ENCODE measurements around the gene PTX4.
"Not testable (repeated sequence)": the region's sequence is repeated elsewhere in the genome, so short reads cannot be mapped to it uniquely, and the experiment has no call there.

The PTX4 gene

DNA sequence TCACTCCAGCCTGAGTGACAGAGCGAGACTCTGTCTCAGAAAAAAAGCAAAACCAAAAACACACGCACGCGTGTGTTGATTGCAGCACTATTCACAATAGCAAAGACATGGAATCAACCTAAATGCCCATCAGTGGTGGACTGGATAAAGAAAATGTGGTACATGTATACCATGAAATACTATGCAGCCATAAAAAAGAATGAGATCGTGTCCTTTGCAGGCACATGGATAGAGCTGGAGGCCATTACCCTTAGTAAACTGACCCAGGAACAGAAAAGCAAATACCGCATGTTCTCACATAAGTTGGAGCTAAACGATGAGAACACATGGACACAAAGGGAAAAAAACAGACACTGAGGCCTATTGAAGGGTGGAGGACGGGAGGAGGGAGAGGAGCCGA lies 9.8 kb downstream of the PTX4 start:
- not testable (repeated sequence) for DNase-seq

DNA sequence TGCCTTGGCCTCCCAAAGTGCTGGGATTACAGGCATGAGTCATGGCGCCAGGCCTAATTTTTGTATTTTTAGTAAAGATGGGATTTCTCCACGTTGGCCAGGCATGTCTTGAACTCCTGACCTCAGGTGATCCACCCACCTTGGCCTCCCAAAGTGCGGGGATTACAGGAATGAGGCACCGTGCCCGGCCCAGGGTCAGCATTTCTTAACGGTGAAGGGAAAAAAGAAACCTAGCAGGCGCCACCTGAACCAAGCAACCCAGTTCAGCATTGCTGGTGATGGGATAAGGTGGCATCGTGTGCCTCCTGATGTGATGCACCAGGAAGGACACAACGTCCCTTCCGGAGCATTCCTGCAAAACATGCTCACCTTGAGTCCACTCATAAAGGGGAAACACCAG lies 11.7 kb downstream of the PTX4 start:
- DNase-seq: no peak

DNA sequence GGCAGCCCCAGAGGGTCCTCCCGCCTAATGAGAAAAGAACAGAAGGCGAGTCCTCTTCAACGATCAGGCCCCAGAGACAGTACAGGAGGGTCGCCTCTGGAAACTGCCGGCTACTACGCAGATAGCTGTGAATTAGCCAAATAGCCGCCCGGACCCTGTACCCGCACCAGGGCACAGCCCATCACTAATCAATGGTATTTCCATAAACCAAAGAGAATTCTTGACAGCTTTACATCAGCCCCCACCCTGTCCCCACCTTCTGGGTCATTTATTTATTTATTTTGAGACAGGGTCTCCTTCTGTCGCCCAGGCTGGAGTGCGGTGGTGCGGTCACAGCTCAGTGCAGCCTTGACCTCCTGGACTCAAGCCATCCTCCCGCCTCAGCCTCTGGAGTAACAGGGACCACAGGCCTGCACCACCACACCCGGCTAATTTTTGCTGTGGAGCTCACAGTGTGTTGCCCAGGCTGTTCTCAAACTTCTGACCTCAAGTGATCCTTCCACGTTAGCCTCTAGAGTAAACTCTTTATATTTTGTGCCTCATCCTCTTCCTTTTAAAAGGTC lies 13.1 kb downstream of the PTX4 start:
- DNase-seq: no peak

DNA sequence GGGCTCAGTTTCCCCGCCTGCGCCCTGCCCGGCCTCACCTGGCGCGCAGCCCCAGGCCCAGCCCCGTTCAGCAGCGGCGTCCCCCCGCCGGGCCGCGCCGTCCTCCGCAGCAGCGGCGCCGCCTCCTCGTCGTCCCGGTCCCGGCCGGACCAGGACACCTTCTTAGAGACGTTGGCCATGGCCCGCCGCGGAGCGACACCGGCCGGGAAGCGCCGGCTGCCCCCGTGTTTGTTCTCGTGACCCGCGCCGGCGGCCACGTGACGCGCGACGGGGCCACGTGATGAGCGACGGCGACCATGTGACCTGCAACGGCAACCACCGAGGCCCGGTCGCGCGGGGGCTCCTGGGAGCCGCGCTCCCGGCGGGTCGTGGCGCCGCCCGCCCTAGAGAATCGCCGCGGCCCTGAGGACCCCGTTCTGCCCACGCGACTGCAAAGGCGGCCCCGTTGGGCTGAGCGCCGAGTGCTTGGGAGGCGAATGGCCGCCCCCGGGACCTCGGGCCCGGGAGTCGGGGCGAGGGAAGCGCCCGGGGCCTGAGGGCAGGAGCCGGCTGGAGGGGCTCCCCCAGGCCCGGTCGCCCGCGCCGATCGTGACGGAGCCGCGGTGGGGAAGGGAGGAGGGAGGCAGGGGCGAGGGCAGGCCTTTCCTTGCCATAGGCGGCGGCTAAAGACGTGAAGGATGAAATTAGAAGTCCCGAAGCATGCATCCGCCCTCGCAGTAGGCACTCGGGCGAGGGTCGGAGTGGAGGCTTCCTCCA lies 13.8 kb downstream of the PTX4 start, which contains the start of gene CLCN7:
CLCN7 (minus strand) TSS at position 233 of the 756 bp plus-strand sequence; CDS start at position 179, 54 bp downstream.
- DNase-seq: peak; percentile 86 to 92 (median 87)

DNA sequence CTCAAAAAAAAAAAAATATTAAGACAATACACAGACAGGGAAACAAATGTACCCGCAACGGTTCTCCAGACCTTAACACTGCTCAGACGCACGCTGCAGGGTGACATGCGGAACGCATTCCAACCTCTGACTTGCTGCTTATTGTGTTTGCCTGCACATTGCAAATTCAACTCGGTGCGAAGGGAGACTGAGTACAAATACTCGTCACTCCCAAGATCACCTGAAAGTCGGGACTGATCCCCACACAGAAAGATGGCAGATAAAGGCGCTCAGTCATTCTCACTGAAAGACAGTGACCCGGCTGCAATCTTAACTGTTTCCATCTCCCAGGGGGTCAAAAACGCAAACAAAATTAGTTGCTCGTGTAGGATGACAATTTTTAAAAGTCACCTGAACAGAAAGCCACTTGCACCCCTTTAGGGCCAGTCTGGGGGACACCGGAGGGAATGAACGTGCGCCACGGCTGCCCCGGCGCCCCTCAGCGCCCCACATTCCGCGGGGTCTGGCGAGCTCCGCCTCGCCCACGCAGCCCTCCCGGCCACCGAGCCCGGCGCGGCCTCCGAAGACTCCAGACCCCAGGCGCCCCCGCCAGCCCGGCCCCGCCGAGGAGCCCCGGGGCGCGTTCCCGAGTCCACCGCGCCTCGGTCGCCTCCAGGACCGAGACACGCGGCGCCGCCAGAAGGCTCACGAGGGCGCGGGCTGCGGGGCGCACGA lies 14.5 kb downstream of the PTX4 start:
- no peak for DNase-seq

DNA sequence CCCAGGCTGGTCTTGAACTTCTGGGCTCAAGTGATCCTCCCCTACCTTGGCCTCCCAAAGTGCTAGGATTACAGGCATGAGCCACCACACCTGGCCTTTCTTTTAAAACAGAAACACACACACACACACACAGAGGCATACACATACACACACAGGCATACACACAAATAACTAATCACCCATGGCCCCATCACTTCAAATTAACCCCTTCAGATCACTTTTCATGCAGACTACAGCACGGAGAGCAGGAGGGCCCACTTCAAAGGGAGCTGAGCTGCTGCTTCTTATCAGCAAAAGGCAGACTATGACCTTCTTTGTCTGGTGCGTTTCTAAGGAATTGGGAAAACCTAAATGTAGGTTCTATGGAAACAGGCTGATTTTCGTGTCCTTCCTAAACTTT lies 15.8 kb downstream of the PTX4 start:
- DNase-seq: no peak

DNA sequence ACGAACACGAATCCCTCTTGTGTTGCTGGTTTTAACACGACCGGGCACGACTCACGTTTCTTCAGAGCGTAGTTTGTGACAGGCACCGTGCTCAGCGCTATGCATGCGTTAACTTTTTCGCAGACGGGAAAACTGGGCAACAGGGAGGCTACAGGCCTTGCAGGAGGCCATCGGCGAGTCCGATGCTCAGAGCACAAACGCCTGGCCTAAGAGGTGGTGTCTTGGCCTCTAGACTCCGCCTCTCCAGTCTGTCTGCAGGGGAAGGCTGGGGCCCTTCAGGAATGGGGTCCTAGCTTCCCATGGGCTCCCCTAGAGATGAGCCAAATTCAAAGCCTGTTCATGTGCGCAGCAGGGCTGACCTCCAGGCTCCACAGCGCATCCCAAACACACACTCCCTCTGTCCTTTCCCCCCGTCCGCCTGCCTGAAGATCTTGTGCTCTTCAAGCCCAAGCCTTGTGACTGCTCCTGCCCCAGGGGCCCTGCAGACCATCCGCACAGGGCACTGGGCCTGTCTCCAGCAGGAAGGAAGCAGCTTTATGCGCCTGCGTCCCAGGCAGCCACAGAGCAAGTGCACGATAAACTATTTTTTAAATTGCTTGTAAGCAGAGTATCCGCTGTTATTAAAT lies 17.1 kb downstream of the PTX4 start:
- no peak for DNase-seq

DNA sequence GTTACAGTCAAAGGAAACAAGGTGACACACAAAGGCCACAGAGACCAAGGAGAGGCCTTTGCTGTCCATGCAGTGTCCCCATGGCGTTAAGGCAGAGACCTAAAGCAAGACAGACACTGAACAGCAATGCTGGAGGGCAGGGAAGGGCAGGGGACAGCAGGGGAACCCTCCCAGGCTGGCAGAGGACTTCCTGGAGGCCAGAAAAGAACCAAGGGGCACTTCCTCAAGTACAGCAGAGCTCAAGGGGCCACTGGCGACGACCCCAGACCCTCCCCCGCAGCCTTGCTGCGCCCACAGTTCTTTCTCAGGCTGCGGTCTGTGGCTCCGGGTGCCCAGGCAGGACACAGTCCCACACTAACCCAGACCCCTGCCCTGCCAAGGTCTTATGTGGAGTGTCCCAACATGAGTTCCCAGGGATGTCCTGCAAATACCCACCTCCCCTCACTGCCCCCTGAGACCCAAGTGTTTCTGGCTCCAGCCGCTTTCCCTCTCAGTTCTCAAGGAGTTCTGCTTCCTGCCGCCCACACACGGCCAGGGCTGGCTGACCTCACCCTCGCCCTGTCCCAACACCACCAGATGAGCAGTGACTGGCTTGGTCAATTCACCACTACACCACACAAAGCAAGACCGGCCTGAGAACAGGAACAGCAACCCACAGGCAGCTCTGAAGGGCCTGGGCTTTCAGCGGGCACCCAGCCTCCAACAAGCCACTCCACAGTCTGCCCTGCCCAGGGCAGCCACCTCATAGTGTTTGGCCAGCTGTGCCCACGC lies 18.1 kb downstream of the PTX4 start:
- no peak for DNase-seq

DNA sequence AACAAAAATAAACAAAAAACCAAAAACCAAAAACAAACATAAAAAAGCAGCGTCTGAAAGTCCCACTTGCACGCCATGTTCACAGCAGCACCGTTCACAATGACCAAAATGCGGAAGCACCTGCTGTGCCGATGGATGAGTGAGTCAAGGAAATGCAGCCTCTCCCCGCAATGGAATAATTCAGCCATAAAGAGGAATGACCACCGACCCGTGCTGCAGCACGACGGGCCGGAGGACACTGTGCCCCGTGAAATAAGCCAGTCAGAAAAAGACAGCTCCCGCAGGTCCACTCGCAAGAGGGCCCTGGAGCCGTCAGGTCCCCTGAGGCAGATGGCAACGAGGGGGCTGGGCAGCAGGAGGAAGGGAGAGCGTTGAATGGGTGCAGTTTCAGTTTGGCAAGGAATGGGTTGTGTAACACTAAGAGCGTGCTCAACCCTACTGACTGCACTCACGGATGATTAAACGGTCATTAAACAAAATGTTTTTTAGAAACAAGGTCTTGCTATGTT lies 19.0 kb downstream of the PTX4 start:
- no peak for DNase-seq

DNA sequence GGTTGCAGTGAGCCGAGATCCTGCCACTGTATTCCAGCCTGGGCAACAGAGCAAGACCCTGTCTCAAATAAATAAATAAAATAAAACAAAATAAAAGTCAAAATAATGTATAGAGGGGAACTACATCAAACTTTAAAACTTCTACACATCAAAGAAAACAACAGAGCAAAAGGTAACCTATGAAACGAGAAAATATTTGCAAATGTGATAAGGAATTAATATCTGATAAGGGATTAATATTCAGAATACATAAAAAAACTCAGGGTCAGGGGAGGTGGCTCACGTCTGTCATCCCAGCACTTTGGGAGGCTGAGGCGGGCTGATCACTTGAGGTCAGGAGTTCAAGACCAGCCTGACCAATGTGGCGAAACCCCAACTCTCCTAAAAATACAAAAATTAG lies 19.6 kb downstream of the PTX4 start:
- DNase-seq: not testable (repeated sequence)

DNA sequence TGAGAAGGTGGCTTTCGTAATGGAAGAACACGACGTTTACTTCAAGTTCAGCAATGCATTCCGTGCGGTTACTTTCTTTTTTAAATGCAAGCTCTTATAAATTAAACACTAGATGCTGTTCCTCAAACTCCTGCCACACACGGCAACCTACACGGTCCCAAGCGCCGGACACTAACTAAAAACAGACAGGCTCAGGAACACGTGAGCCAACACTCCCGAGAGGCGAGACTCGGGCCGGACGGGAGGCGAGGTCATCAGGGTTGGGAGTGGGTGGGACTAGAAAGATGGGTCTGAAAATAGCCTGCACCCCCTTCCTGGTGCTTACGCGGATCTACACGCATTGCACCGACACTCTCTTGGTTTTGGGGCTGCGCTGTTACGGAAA lies 20.3 kb downstream of the PTX4 start:
- DNase-seq: no peak

DNA sequence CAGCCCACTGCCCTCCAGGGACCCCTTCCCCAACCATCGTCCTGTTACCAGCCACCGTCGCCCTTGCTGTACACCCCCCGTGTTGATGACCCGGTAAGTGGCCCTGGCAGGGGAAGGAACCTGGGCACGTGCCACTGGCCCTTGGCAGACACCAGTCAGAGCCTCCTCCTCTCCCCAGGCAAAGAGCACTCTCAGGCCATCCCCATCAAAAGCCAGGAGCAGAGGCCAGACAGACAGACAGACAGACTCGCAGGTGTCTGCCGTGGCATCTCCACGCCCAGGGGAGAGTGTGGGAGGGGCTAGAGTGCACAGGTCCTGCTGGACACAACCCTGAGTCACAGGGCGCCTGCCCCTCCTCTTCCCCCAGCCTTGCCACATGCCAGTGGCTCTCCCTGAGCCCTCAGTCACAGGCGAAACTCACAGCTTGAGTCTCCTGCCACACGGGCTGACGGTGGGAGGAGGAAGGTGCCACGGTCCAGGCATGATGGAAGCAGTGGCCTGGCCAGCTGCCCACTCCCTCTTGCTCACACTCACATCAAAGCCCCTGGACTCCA lies 21.7 kb downstream of the PTX4 start:
- no peak for DNase-seq

DNA sequence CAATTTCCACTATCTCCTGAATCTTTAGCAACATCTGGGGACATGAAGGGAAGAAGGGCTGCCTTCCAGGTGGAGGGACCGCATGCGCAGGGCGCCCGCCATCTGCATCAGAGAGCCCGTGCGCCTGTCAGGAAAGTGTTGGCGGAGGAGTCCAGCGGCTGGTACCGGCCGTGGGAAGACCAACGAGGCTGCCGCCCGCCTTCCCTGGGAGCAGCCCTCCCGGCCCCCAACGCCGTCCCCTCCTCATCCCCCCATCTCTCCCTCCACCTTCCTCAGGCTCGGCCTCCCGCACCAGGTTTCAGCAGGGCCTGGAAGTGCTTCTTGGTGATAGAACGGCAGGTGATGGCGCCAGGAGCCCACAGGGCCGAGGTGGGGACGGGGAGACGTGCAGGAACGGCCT lies 22.7 kb downstream of the PTX4 start:
- no peak for DNase-seq

DNA sequence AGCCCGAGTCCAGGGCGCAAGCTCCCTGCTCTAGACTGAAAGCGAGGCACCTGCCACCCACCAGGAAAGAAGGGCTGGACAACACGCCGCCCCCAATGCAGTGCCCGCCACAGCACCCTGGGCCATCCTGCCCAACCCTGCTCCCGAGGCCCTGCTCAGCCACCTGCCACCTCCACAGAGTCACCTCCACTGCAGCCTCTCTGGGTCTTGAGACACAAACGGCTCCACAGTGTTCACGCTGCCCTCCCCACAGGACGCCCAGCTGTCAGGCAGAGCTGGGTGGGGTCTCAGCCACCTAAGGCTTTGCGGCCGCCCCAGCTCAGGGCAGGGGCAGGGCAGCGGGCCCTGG lies 23.2 kb downstream of the PTX4 start:
- no peak for DNase-seq

DNA sequence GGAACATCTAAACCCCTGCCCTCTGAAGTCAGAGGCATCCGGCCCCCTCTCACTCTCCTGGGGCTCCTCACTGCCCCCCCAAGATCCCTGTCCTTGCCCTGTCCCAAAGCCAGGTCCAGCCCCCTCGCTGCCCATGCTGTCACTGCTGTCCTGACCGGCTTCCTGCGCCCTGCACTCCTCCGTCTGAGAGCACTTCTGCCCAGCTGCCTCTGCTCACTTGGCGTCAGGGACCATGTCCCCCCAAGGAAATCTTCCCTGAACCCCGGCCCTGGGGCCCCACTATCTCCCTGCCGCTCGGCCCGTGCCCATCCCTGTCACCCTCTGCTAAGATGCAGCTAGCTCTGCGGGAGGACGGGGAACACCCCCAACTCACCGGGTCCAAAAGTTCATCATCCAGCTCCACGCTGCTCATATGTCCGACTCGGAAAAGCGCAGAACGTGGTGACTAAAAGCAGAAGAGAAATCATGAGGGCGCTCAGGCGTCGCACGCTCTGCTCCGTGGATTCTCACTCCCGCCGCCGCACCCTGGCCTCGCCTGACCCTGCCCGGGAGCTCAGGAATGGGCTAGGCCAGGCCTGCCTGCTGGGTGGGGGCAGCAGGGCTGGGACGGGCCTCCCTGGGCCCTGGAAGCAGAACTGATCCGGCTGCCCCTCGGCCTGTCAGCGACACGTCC lies 23.7 kb downstream of the PTX4 start:
- DNase-seq: no peak

DNA sequence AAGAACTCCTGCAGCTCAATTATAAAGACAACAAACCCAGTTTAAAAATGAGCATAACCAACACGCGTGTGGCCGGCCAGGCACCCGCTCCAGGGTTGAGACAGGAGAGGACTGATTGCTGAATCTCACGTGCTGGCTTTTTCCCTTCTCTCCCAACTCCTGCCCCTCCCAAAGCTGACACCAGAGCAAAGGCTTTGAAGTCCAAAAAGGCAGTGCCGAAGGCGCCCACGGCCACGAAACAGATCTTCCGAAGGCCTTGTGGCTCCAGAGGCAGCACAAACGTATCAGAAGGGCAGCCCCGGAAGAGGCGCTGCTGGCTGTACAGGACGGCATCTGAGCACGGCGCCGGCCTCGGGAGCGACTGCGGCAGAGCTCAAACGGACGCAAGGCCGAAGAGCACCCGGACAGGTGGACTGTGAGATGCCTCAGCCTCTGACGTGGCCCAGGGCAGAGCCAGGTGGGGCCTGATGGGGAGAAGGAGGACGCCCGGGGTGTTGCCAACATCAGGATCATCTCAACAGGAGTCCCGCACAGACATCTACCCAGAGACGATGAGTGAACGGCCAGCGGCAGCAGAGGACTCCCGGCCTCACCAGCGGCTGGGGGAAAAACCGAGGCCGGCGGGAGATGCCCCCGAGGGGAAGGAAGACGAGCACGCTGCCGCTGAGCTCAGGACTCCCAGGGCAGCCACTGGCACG lies 24.4 kb downstream of the PTX4 start:
- no peak for DNase-seq

DNA sequence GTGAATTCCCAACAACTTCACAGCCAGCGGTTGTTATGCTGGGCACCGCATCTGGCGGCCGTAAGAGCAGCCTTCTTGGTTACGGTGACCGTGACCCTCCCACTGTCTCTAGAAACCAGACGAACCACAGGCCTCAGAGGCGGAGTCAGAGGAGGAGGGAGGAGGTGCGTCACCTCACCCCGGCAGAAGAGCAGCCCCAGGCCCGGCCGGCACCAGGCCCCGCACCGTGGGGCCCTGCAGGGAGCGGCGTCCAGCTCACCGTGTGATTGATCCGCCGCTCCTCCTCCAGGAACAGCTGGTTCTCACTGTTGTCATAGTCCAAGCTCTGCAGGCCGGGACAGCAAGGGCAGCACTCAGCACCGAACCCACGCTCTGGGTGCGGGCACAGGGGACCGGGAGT lies 27.6 kb downstream of the PTX4 start:
- DNase-seq: no peak

DNA sequence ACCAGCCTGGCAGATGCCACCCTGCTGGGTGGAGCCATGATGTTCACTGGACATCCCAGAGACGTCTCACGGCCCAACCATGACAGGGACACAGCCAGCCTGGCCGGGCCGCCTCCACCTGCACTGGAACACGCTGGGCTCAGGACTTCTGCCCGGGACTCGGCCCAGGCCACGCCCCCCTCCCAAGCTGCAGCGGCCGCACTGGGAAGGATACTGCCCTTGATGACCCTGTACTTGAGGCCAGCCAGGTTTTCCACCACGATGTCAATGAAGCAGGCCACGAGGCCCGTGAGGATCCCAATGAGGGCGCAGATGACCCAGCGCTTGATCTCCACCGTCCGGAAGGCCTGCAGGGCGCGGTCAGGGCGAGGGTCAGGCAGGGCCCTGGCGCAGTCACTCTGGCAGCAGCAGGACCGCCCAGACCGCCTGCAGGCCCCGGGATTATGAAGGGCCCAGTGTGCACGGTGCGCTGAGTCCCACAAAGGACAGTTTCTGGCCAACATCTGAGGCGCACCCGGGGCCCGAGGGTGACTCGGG lies 28.1 kb downstream of the PTX4 start:
- no peak for DNase-seq

DNA sequence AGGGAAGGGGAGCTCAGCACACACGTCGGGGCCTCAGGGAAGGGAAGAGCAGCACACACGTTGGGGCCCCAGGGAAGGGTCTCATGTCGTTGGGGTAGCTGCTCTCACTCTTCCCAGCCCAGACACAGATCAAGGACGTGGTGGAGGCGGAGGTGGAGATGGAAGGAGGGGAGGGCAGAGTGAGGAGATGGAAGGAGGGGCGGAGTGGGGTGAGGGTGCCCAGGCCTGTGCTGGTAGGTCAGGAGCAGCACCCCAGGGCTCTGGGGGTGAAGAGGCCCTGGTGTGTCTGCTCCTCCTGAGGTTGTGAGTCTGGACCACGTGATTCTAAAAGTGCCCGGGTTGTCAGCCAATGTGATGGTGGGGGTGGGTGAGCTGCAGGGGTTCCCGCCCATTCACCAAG lies 28.8 kb downstream of the PTX4 start:
- no peak for DNase-seq

DNA sequence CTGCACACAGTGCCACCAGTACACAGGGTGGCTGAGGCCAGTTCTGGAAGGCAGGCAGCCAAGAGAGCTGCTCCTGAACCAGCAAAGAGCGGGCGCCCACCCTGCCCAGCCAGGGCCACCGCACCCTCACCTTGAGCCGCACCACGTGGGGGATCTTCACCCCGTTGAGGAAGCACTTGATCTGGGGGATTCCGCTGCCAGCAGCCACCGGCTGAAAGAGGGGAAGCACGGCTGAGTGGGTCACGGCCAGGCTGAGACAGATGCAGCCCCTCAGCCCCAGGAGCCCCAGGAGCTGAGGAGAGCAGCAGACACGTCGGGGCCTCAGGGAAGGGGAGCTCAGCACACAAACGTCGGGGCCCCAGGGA lies 29.8 kb downstream of the PTX4 start:
- no peak for DNase-seq

DNA sequence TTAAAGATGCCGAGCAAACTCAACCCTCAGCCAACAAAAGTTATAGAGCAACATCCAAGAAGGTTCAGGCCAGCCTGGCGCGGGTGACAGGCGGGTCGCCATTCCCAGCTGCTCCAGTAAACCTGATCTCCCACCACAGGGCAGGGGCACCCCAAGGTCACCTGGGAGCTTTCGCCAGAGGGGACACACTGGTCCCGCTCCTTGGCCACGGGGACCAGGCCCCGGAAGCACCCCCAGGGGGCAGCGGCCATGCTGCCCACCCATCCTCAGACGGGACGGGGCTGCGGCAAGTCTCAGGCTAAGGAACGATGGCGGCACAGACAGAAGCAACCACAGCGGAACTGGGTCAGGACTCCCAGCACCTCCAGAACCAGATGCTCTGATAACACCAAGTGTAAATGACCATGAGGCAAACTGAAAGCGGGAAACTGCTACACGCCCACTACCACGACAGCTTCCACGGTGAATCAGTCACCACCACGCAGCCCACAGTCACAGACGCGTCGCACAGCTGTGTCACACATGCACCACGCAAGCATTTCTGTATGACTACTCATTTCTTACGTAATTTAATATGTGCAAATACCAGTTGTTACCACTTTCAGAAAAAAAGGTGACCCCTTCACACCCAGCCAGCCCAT lies 30.3 kb downstream of the PTX4 start:
- no peak for DNase-seq

Data from NCI-H1417 (cell line).